GM21825 (cell line): ENCODE results near the gene MACROD2.
"Not testable (repeated sequence)": the region's sequence is repeated elsewhere in the genome, so short reads cannot be mapped to it uniquely, and the experiment has no call there.

Source experiments
- ATAC-seq: cut with Tn5 transposase; IDR thresholded peaks from one replicate; pipeline ENCODE4 v1.9.1; 2021; ENCODE audit warnings: mild to moderate bottlenecking, moderate library complexity; ENCODE audit not compliant: unreplicated experiment

The MACROD2 gene

GRCh38 chr20:16003310-16003709, 2008.0 kb downstream of the MACROD2 start:
- ATAC-seq = no peak

GRCh38 chr20:16004108-16004854, 2009.0 kb downstream of the MACROD2 start:
- no peak for ATAC-seq

GRCh38 chr20:16005021-16005914, 2010.0 kb downstream of the MACROD2 start:
- no peak for ATAC-seq

GRCh38 chr20:16005915-16006493, 2010.7 kb downstream of the MACROD2 start:
- ATAC-seq = no peak

- ATAC-seq = peak; percentile 95
Measured at GRCh38 chr20:16007164-16007563, 2011.8 kb downstream of the MACROD2 start.

GRCh38 chr20:16007962-16008361, 2012.6 kb downstream of the MACROD2 start:
- ATAC-seq = no peak

GRCh38 chr20:16011056-16011455, 2015.7 kb downstream of the MACROD2 start:
- ATAC-seq = no peak

- ATAC-seq = no peak
Measured at GRCh38 chr20:16011519-16011918, 2016.2 kb downstream of the MACROD2 start.

- not testable (repeated sequence) for ATAC-seq
Measured at GRCh38 chr20:16012934-16013333, 2017.6 kb downstream of the MACROD2 start.

GRCh38 chr20:16013631-16014030, 2018.3 kb downstream of the MACROD2 start:
- ATAC-seq = no peak

GRCh38 chr20:16014436-16014835, 2019.1 kb downstream of the MACROD2 start:
- ATAC-seq = no peak

GRCh38 chr20:16017656-16018055, 2022.3 kb downstream of the MACROD2 start:
- ATAC-seq = no peak

GRCh38 chr20:16018881-16019280, 2023.6 kb downstream of the MACROD2 start:
- no peak for ATAC-seq

GRCh38 chr20:16020971-16021370, 2025.7 kb downstream of the MACROD2 start:
- ATAC-seq = no peak

- no peak for ATAC-seq
Measured at GRCh38 chr20:16025084-16025483, 2029.8 kb downstream of the MACROD2 start.

GRCh38 chr20:16027686-16028085, 2032.4 kb downstream of the MACROD2 start:
- ATAC-seq = no peak

GRCh38 chr20:16028923-16029322, 2033.6 kb downstream of the MACROD2 start:
- peak; percentile 81 for ATAC-seq

GRCh38 chr20:16030253-16030652, 2034.9 kb downstream of the MACROD2 start:
- ATAC-seq = no peak

- ATAC-seq = no peak
Measured at GRCh38 chr20:16035576-16035975, 2040.3 kb downstream of the MACROD2 start.

- no peak for ATAC-seq
Measured at GRCh38 chr20:16036331-16036730, 2041.0 kb downstream of the MACROD2 start.

- ATAC-seq = no peak
Measured at GRCh38 chr20:16040742-16041141, 2045.4 kb downstream of the MACROD2 start.

- no peak for ATAC-seq
Measured at GRCh38 chr20:16042731-16043130, 2047.4 kb downstream of the MACROD2 start.
